ENCODE results near the gene KRT37.
A peak's percentile ranks its signal among the peaks of the same experiment; 100 is the strongest.

The KRT37 gene

GRCh38 chr17:41424111-41424635 is at the start of gene KRT37:
Gene KRT37, minus strand, starts transcription at chr17:41424585. Its CDS starts 62 bp downstream, at chr17:41424523.
- no peak for DNase-seq

- no peak for DNase-seq
Measured at GRCh38 chr17:41468346-41468745, 44.0 kb upstream of the KRT37 start.

GRCh38 chr17:41467561-41467960 is 43.2 kb upstream of the KRT37 start:
- DNase-seq, result no peak

GRCh38 chr17:41466988-41467387 is 42.6 kb upstream of the KRT37 start, which contains the start of gene KRT32:
Gene KRT32, minus strand, starts transcription at chr17:41467386. Its CDS starts 61 bp downstream, at chr17:41467325.
- no peak for DNase-seq

GRCh38 chr17:41464682-41465081 is 40.3 kb upstream of the KRT37 start:
- DNase-seq, result peak; percentile 97

GRCh38 chr17:41464173-41464572 is 39.8 kb upstream of the KRT37 start:
- DNase-seq, result no peak

- DNase-seq, result no peak
Measured at GRCh38 chr17:41463746-41464145, 39.4 kb upstream of the KRT37 start.

GRCh38 chr17:41462705-41463104 is 38.3 kb upstream of the KRT37 start:
- no peak for DNase-seq

GRCh38 chr17:41457676-41458075 is 33.3 kb upstream of the KRT37 start:
- peak; percentile 84 for DNase-seq

- no peak for DNase-seq
Measured at GRCh38 chr17:41456204-41456603, 31.8 kb upstream of the KRT37 start.

GRCh38 chr17:41455236-41455635 is 30.9 kb upstream of the KRT37 start:
- DNase-seq, result no peak

- DNase-seq, result no peak
Measured at GRCh38 chr17:41453066-41453465, 28.7 kb upstream of the KRT37 start.

GRCh38 chr17:41452281-41452680 is 27.9 kb upstream of the KRT37 start:
- no peak for DNase-seq

- DNase-seq, result no peak
Measured at GRCh38 chr17:41451154-41451728, 26.9 kb upstream of the KRT37 start.

GRCh38 chr17:41449008-41449407 is 24.6 kb upstream of the KRT37 start:
- DNase-seq, result no peak

GRCh38 chr17:41448506-41448905 is 24.1 kb upstream of the KRT37 start:
- DNase-seq, result no peak

GRCh38 chr17:41446806-41447205 is 22.4 kb upstream of the KRT37 start:
- no peak for DNase-seq

GRCh38 chr17:41444640-41445039 is 20.3 kb upstream of the KRT37 start:
- no peak for DNase-seq

- no peak for DNase-seq
Measured at GRCh38 chr17:41444186-41444585, 19.8 kb upstream of the KRT37 start.

GRCh38 chr17:41442739-41443138 is 18.4 kb upstream of the KRT37 start:
- DNase-seq, result no peak

GRCh38 chr17:41440531-41441033 is 16.2 kb upstream of the KRT37 start, which contains the start of gene KRT38:
Gene KRT38, minus strand, starts transcription at chr17:41440983. Its CDS starts 62 bp downstream, at chr17:41440921.
- no peak for DNase-seq

- DNase-seq, result no peak
Measured at GRCh38 chr17:41439375-41439774, 15.0 kb upstream of the KRT37 start.

- DNase-seq, result no peak
Measured at GRCh38 chr17:41437769-41438168, 13.4 kb upstream of the KRT37 start.

- no peak for DNase-seq
Measured at GRCh38 chr17:41437254-41437653, 12.9 kb upstream of the KRT37 start.

GRCh38 chr17:41434415-41434814 is 10.0 kb upstream of the KRT37 start:
- DNase-seq, result no peak

Measured in DMS79 (cell line).